ENCODE measurements around the gene MMRN2.

The MMRN2 gene

GRCh38 chr10:86968271-86968993, 11.0 kb upstream of the MMRN2 start, which contains the start of gene ADIRF:
ADIRF (plus strand) TSS chr10:86968482; CDS start chr10:86968545, 63 bp downstream.
- no peak for DNase-seq (ENCODE audit: low spot score)

GRCh38 chr10:86967481-86967941, 10.1 kb upstream of the MMRN2 start:
- H4K91ac ChIP-seq (ENCODE audit: low read depth, low read length, poor library complexity) = peak overlapping the region; percentile 11
- peaks cover 0 to 6% (median 0%) of the 10 kb centered on the region in 3 experiments for H3K27me3 ChIP-seq (ENCODE audit: control insufficient read depth in 3 of 3, insufficient read depth in 3 of 3, low read depth in 1 of 3, low read length in 3 of 3)
- no peak overlapping the region for H3K14ac ChIP-seq (ENCODE audit: low read length)
- H2AK5ac ChIP-seq (ENCODE audit: low read depth, low read length) = peak overlapping the region; percentile 50
- no peak overlapping the region for H3K27ac ChIP-seq (replicated peaks; ENCODE audit: low read length)
- peaks cover 15 to 27% of the 10 kb centered on the region in 2 donors for H3K4me1 ChIP-seq (ENCODE audit: control insufficient read depth in 2 of 2, insufficient read depth in 1 of 2, low read depth in 1 of 2, low read length in 2 of 2)
- H2BK12ac ChIP-seq (ENCODE audit: low read length) = no peak overlapping the region
- H3K4me3 ChIP-seq (ENCODE audit: low read length in 2 of 2) = no peak overlapping the region
- DNase-seq (ENCODE audit: low spot score) = no peak
- no peak overlapping the region for H3K9ac ChIP-seq (ENCODE audit: low read depth, low read length, poor library complexity)
- no peaks in the 10 kb centered on the region for H3K36me3 ChIP-seq (replicated peaks in 1 of 2; ENCODE audit: control insufficient read depth in 2 of 2, insufficient read depth in 2 of 2, low read length in 2 of 2)
- H3K4ac ChIP-seq (ENCODE audit: low read length) = no peak overlapping the region
- no peak overlapping the region for H3K23ac ChIP-seq (ENCODE audit: low read depth, low read length, poor library complexity)
- no peaks in the 10 kb centered on the region for H3K79me1 ChIP-seq (ENCODE audit: low read depth, low read length)
- peak overlapping the region; percentile 15 for H3K18ac ChIP-seq (ENCODE audit: low read length)
- H3K4me2 ChIP-seq (ENCODE audit: insufficient read depth, low read length, poor library complexity, severe bottlenecking) = no peak overlapping the region
- no peak overlapping the region for H4K8ac ChIP-seq (ENCODE audit: low read depth, low read length)
- peaks cover 0 to 6% of the 10 kb centered on the region in 2 donors for H3K9me3 ChIP-seq (replicated peaks in 1 of 2; ENCODE audit: control insufficient read depth in 2 of 2, insufficient read depth in 1 of 2, low read depth in 1 of 2, low read length in 2 of 2)
- H2BK120ac ChIP-seq (ENCODE audit: low read depth, low read length) = no peak overlapping the region
- H2BK5ac ChIP-seq (ENCODE audit: low read length) = peak overlapping the region; percentile 4
- H2AFZ ChIP-seq (ENCODE audit: low read length) = peak overlapping the region; percentile 90
- peak overlapping the region; percentile 49 for H2BK15ac ChIP-seq (ENCODE audit: low read length)
- no CpG with 5 or more reads among the region's 7 CpGs for WGBS, 2 donors (ENCODE audit: extremely low coverage in 2 of 2, insufficient read length in 2 of 2, insufficient replicate concordance in 1 of 2)

More at GRCh38 chr10:86968271-86968993, 11.0 kb upstream of the MMRN2 start, which contains the start of gene ADIRF:
- no peak within 1 kb of the TSS for H3K4me2 ChIP-seq (ENCODE audit: insufficient read depth, low read length, poor library complexity, severe bottlenecking)
- peak within 1 kb of the TSS; percentile 19 for H2BK5ac ChIP-seq (ENCODE audit: low read length)
- H4K91ac ChIP-seq (ENCODE audit: low read depth, low read length, poor library complexity) = peak within 1 kb of the TSS; percentile 11
- H3K4ac ChIP-seq (ENCODE audit: low read length) = no peak within 1 kb of the TSS
- H3K23ac ChIP-seq (ENCODE audit: low read depth, low read length, poor library complexity) = no peak within 1 kb of the TSS
- no peak within 1 kb of the TSS for H3K27ac ChIP-seq (replicated peaks; ENCODE audit: low read length)
- H3K14ac ChIP-seq (ENCODE audit: low read length) = no peak within 1 kb of the TSS
- peak within 1 kb of the TSS; percentile 49 for H2BK12ac ChIP-seq (ENCODE audit: low read length)
- H3K79me1 ChIP-seq (ENCODE audit: low read depth, low read length) = no peaks in the 10 kb centered on the region
- WGBS, 2 donors (ENCODE audit: extremely low coverage in 2 of 2, insufficient read length in 2 of 2, insufficient replicate concordance in 1 of 2) = no CpG with 5 or more reads among the region's 59 CpGs
- H3K36me3 ChIP-seq (replicated peaks in 1 of 2; ENCODE audit: control insufficient read depth in 2 of 2, insufficient read depth in 2 of 2, low read length in 2 of 2) = no peaks in the 10 kb centered on the region
- H2BK120ac ChIP-seq (ENCODE audit: low read depth, low read length) = no peak within 1 kb of the TSS
- peak within 1 kb of the TSS; percentile 91 for H2AFZ ChIP-seq (ENCODE audit: low read length)
- no peak within 1 kb of the TSS for H3K9ac ChIP-seq (ENCODE audit: low read depth, low read length, poor library complexity)
- peaks cover 15 to 27% of the 10 kb centered on the region in 2 donors for H3K4me1 ChIP-seq (ENCODE audit: control insufficient read depth in 2 of 2, insufficient read depth in 1 of 2, low read depth in 1 of 2, low read length in 2 of 2)
- peaks cover 0 to 6% (median 0%) of the 10 kb centered on the region in 3 experiments for H3K27me3 ChIP-seq (ENCODE audit: control insufficient read depth in 3 of 3, insufficient read depth in 3 of 3, low read depth in 1 of 3, low read length in 3 of 3)
- H3K4me3 ChIP-seq (ENCODE audit: low read length in 2 of 2) = no peak within 1 kb of the TSS
- H2AK5ac ChIP-seq (ENCODE audit: low read depth, low read length) = peak within 1 kb of the TSS; percentile 88
- H3K9me3 ChIP-seq (replicated peaks in 1 of 2; ENCODE audit: control insufficient read depth in 2 of 2, insufficient read depth in 1 of 2, low read depth in 1 of 2, low read length in 2 of 2) = peaks cover 0 to 6% of the 10 kb centered on the region in 2 donors
- H2BK15ac ChIP-seq (ENCODE audit: low read length) = peak within 1 kb of the TSS; percentile 51
- H4K8ac ChIP-seq (ENCODE audit: low read depth, low read length) = no peak within 1 kb of the TSS
- H3K18ac ChIP-seq (ENCODE audit: low read length) = peak within 1 kb of the TSS; percentile 96

DNA sequence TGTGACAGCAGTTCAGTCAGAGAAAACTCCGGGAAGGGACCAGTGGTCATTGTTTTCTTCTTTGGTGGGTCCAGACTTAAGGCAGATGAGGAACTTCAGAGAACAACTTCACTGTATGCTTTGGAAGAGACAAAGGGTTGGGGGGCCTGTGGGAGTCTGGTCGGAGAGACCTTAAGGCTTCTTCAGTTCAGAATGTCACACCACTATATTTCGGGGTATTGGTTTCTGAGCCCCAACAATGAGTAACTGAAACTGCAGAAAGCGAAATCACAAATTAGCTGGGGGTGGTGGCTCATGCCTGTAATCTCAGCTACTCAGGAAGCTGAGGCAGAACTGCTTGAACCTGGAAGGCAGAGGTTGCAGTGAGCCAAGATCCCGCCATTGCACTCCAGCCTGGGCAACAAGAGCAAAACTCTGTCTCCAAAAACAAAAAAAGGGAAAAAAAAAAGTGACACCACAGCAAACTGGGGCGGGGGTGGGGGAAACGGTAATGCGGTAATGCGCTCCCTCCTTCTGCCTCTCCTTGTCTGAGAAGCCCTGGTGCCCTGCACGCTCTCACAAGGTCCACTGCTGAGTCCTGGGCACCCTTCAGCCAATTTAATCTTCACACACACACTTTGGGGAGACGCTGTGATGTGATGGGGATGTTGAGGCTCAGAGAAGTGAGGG, 8.7 kb upstream of the MMRN2 start:
- no peak overlapping the region for H3K4ac ChIP-seq (ENCODE audit: low read length)
- no peak overlapping the region for H4K91ac ChIP-seq (ENCODE audit: low read depth, low read length, poor library complexity)
- H3K4me3 ChIP-seq (ENCODE audit: low read length in 2 of 2) = no peak overlapping the region
- peaks cover 1% of the 10 kb centered on the region for H3K79me1 ChIP-seq (ENCODE audit: low read depth, low read length)
- WGBS, 2 donors (ENCODE audit: extremely low coverage in 2 of 2, insufficient read length in 2 of 2, insufficient replicate concordance in 1 of 2) = no CpG with 5 or more reads among the region's 11 CpGs
- H3K18ac ChIP-seq (ENCODE audit: low read length) = no peak overlapping the region
- DNase-seq (ENCODE audit: low spot score) = no peak
- H2AFZ ChIP-seq (ENCODE audit: low read length) = peak overlapping the region; percentile 90
- H3K36me3 ChIP-seq (replicated peaks in 1 of 2; ENCODE audit: control insufficient read depth in 2 of 2, insufficient read depth in 2 of 2, low read length in 2 of 2) = no peaks in the 10 kb centered on the region
- H2BK5ac ChIP-seq (ENCODE audit: low read length) = no peak overlapping the region
- H3K23ac ChIP-seq (ENCODE audit: low read depth, low read length, poor library complexity) = no peak overlapping the region
- no peak overlapping the region for H2BK120ac ChIP-seq (ENCODE audit: low read depth, low read length)
- no peak overlapping the region for H2AK5ac ChIP-seq (ENCODE audit: low read depth, low read length)
- H2BK12ac ChIP-seq (ENCODE audit: low read length) = no peak overlapping the region
- H2BK15ac ChIP-seq (ENCODE audit: low read length) = no peak overlapping the region
- H3K4me1 ChIP-seq (ENCODE audit: control insufficient read depth in 2 of 2, insufficient read depth in 1 of 2, low read depth in 1 of 2, low read length in 2 of 2) = peaks cover 15 to 24% of the 10 kb centered on the region in 2 donors
- no peaks in the 10 kb centered on the region for H3K9me3 ChIP-seq (replicated peaks in 1 of 2; ENCODE audit: control insufficient read depth in 2 of 2, insufficient read depth in 1 of 2, low read depth in 1 of 2, low read length in 2 of 2)
- no peak overlapping the region for H3K9ac ChIP-seq (ENCODE audit: low read depth, low read length, poor library complexity)
- no peak overlapping the region for H3K14ac ChIP-seq (ENCODE audit: low read length)
- no peak overlapping the region for H3K4me2 ChIP-seq (ENCODE audit: insufficient read depth, low read length, poor library complexity, severe bottlenecking)
- no peak overlapping the region for H4K8ac ChIP-seq (ENCODE audit: low read depth, low read length)
- H3K27ac ChIP-seq (replicated peaks; ENCODE audit: low read length) = no peak overlapping the region
- no peaks in the 10 kb centered on the region for H3K27me3 ChIP-seq (ENCODE audit: control insufficient read depth in 3 of 3, insufficient read depth in 3 of 3, low read depth in 1 of 3, low read length in 3 of 3)

- H4K91ac ChIP-seq (ENCODE audit: low read depth, low read length, poor library complexity) = no peak overlapping the region
- H3K9me3 ChIP-seq (replicated peaks in 1 of 2; ENCODE audit: control insufficient read depth in 2 of 2, insufficient read depth in 1 of 2, low read depth in 1 of 2, low read length in 2 of 2) = no peaks in the 10 kb centered on the region
- peaks cover 1% of the 10 kb centered on the region for H3K79me1 ChIP-seq (ENCODE audit: low read depth, low read length)
- no peaks in the 10 kb centered on the region for H3K36me3 ChIP-seq (replicated peaks in 1 of 2; ENCODE audit: control insufficient read depth in 2 of 2, insufficient read depth in 2 of 2, low read length in 2 of 2)
- no peak overlapping the region for H3K4me3 ChIP-seq (ENCODE audit: low read length in 2 of 2)
- H3K27ac ChIP-seq (replicated peaks; ENCODE audit: low read length) = no peak overlapping the region
- no peak overlapping the region for H2BK15ac ChIP-seq (ENCODE audit: low read length)
- H3K18ac ChIP-seq (ENCODE audit: low read length) = no peak overlapping the region
- H2AFZ ChIP-seq (ENCODE audit: low read length) = no peak overlapping the region
- H3K4me1 ChIP-seq (ENCODE audit: control insufficient read depth in 2 of 2, insufficient read depth in 1 of 2, low read depth in 1 of 2, low read length in 2 of 2) = peaks cover 13 to 20% of the 10 kb centered on the region in 2 donors
- no CpG with 5 or more reads among the region's 2 CpGs for WGBS, 2 donors (ENCODE audit: extremely low coverage in 2 of 2, insufficient read length in 2 of 2, insufficient replicate concordance in 1 of 2)
- no peak overlapping the region for H3K23ac ChIP-seq (ENCODE audit: low read depth, low read length, poor library complexity)
- H3K4me2 ChIP-seq (ENCODE audit: insufficient read depth, low read length, poor library complexity, severe bottlenecking) = no peak overlapping the region
- H3K4ac ChIP-seq (ENCODE audit: low read length) = no peak overlapping the region
- H3K27me3 ChIP-seq (ENCODE audit: control insufficient read depth in 3 of 3, insufficient read depth in 3 of 3, low read depth in 1 of 3, low read length in 3 of 3) = no peaks in the 10 kb centered on the region
- no peak overlapping the region for H2BK5ac ChIP-seq (ENCODE audit: low read length)
- H2BK12ac ChIP-seq (ENCODE audit: low read length) = peak overlapping the region; percentile 4
- no peak overlapping the region for H3K9ac ChIP-seq (ENCODE audit: low read depth, low read length, poor library complexity)
- peak overlapping the region; percentile 90 for H2AK5ac ChIP-seq (ENCODE audit: low read depth, low read length)
- no peak overlapping the region for H2BK120ac ChIP-seq (ENCODE audit: low read depth, low read length)
- DNase-seq (ENCODE audit: low spot score) = no peak
- H3K14ac ChIP-seq (ENCODE audit: low read length) = no peak overlapping the region
- no peak overlapping the region for H4K8ac ChIP-seq (ENCODE audit: low read depth, low read length)
Measured at GRCh38 chr10:86964847-86965190, 7.4 kb upstream of the MMRN2 start.

All from neuronal stem cell (in vitro differentiated cells).